ENCODE data around the gene NOTCH3. TPM values are rescaled to one million over a fixed set of nuclear protein-coding genes. Genes with fewer than 3 reads are reported as not detected.

The NOTCH3 gene
- total RNA-seq, 1 experiment from 2014 or later, result 21.5 TPM

DNA sequence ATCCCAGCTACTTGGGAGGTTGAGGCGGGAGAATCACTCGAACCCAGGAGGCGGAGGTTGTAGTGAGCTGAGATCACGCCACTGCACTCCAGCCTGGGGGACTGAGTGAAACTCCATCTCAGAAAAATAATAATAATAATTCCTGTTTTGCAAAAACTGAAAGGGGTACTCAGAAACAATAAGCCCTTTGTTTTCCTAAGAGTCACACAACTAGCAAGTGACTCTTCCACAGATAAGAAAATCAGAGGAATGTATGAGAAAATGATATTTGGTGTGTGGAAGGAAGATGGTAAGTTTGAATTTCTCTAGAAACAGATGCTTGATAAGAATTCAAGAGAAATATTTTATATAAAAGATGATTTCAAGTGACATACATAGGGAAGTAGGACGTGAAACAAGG is 58.5 kb downstream of the NOTCH3 start:
- H3K9ac ChIP-seq (ENCODE audit: low read length), result no peak overlapping the region
- no peaks in the 10 kb centered on the region for H3K36me3 ChIP-seq (ENCODE audit: low read depth, low read length)
- no peak overlapping the region for H3K4me3 ChIP-seq (ENCODE audit: low read length)
- H4K20me1 ChIP-seq (ENCODE audit: low read length), result no peaks in the 10 kb centered on the region
- 0 out of 2 replicates have a peak, but pooled peaks cover 6% of the 10 kb centered on the region for H3K9me3 ChIP-seq (ENCODE audit: low read length)
- no peak overlapping the region for H3K27ac ChIP-seq (ENCODE audit: low read length)
- no TSS peak for BruUV-seq (replicated peaks)
- ATAC-seq, result no peak
- no peak overlapping the region for H2AFZ ChIP-seq (ENCODE audit: low read length)
- TF ChIP-seq EZH2phosphoT487 (IDR thresholded peaks at IDR 0.05; ENCODE audit: borderline replicate concordance, low read length) (no peak), EZH2 (IDR thresholded peaks at IDR 0.05; ENCODE audit: low read length, unreplicated experiment) (no peak)
- TF ChIP-seq, protein P1, sequence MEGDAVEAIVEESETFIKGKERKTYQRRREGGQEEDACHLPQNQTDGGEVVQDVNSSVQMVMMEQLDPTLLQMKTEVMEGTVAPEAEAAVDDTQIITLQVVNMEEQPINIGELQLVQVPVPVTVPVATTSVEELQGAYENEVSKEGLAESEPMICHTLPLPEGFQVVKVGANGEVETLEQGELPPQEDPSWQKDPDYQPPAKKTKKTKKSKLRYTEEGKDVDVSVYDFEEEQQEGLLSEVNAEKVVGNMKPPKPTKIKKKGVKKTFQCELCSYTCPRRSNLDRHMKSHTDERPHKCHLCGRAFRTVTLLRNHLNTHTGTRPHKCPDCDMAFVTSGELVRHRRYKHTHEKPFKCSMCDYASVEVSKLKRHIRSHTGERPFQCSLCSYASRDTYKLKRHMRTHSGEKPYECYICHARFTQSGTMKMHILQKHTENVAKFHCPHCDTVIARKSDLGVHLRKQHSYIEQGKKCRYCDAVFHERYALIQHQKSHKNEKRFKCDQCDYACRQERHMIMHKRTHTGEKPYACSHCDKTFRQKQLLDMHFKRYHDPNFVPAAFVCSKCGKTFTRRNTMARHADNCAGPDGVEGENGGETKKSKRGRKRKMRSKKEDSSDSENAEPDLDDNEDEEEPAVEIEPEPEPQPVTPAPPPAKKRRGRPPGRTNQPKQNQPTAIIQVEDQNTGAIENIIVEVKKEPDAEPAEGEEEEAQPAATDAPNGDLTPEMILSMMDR (conservative IDR thresholded peaks at IDR 0.05; ENCODE audit: low read depth, low read length), result no peak
- no peaks in the 10 kb centered on the region for H3K27me3 ChIP-seq (ENCODE audit: low read length)
- POLR2A ChIA-PET (ENCODE audit: unreplicated experiment), result no interaction called here
- DNase-seq, result no peak
- CTCF ChIA-PET, result no interaction called here
- no peaks in the 10 kb centered on the region for H3K79me2 ChIP-seq (ENCODE audit: low read length)
- H3K4me1 ChIP-seq (ENCODE audit: insufficient read depth, low read length), result peaks cover 11% of the 10 kb centered on the region
- H3K4me2 ChIP-seq (ENCODE audit: low read length), result no peak overlapping the region
- intact Hi-C loops (cut with micrococcal nuclease), result no loop called here
- H3K9me2 ChIP-seq (replicated peaks; ENCODE audit: low read length), result no peaks in the 10 kb centered on the region
- H3F3A ChIP-seq (ENCODE audit: low read length, unreplicated experiment), result no peaks in the 10 kb centered on the region

DNA sequence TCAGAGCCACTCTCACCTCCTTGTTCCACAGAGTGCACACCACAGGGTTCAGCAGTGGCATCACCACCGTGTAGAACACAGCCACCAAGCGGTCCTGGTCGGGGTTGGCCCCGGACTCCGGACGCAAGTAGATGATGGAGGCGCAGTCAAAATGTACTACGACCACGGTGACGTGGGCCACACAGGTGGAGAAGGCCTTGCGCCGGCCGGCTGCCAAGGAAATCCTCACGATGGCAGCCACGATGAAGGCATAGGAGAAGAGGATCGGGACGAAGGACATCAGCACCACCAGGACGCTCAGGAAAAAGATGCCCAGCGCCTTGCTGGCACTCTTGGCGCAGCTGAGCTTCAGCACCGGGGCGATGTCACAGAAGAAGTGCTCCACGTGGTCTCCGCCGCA is 59.7 kb downstream of the NOTCH3 start:
- Histone ChIP-seq H3K27me3 (ENCODE audit: low read length) (no peaks in the 10 kb centered on the region), H3K4me2 (ENCODE audit: low read length) (no peak overlapping the region), H3K9me3 (ENCODE audit: low read length) (0 out of 2 replicates have a peak, but pooled peaks cover 6% of the 10 kb centered on the region), H3K79me2 (ENCODE audit: low read length) (no peaks in the 10 kb centered on the region), H3K4me3 (ENCODE audit: low read length) (no peak overlapping the region), H3K9ac (ENCODE audit: low read length) (no peak overlapping the region), H4K20me1 (ENCODE audit: low read length) (no peaks in the 10 kb centered on the region), H3K9me2 (replicated peaks; ENCODE audit: low read length) (no peaks in the 10 kb centered on the region), H3K36me3 (ENCODE audit: low read depth, low read length) (no peaks in the 10 kb centered on the region), H3K27ac (ENCODE audit: low read length) (no peak overlapping the region), H3K4me1 (ENCODE audit: insufficient read depth, low read length) (peaks cover 20% of the 10 kb centered on the region), H3F3A (ENCODE audit: low read length, unreplicated experiment) (no peaks in the 10 kb centered on the region), H2AFZ (ENCODE audit: low read length) (no peak overlapping the region)
- no TSS peak for BruUV-seq (replicated peaks)
- TF ChIP-seq EZH2 (IDR thresholded peaks at IDR 0.05; ENCODE audit: low read length, unreplicated experiment) (no peak), EZH2phosphoT487 (IDR thresholded peaks at IDR 0.05; ENCODE audit: borderline replicate concordance, low read length) (no peak)
- TF ChIP-seq, protein P1 (conservative IDR thresholded peaks at IDR 0.05; ENCODE audit: low read depth, low read length), result no peak
- DNase-seq, result no peak
- ATAC-seq, result no peak
- ChIA-PET CTCF (no interaction called here), POLR2A (ENCODE audit: unreplicated experiment) (no interaction called here)
- intact Hi-C loops (cut with micrococcal nuclease), result no loop called here

DNA sequence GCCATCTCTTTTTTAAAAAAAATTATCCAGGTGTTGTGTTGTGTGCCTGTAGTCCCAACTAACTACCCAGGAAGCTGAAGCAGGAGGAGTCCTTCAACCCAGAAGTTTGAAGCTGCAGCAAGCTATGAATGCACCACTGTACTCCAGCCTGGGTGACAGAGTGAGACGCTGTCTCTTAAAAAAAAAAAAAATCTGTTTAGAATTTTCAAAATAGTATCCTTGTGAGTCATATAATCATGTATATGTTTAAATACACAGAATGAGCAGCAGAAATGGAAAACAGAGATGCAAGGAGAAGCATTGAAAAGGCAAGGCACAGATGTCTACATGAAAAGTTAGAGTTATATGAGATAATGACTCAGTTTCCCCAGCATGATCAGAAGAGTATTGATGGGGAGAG is 62.4 kb downstream of the NOTCH3 start:
- no peaks in the 10 kb centered on the region for H3K79me2 ChIP-seq (ENCODE audit: low read length)
- H2AFZ ChIP-seq (ENCODE audit: low read length), result no peak overlapping the region
- ATAC-seq (peak; percentile 66), DNase-seq (peak; percentile 57)
- intact Hi-C loops (cut with micrococcal nuclease), result no loop called here
- no peaks in the 10 kb centered on the region for H4K20me1 ChIP-seq (ENCODE audit: low read length)
- no TSS peak for BruUV-seq (replicated peaks)
- H3K9me3 ChIP-seq (ENCODE audit: low read length), result no peaks in the 10 kb centered on the region
- H3F3A ChIP-seq (ENCODE audit: low read length, unreplicated experiment), result no peaks in the 10 kb centered on the region
- no peaks in the 10 kb centered on the region for H3K36me3 ChIP-seq (ENCODE audit: low read depth, low read length)
- POLR2A ChIA-PET (ENCODE audit: unreplicated experiment), result interaction anchor here (0.6 kb wide), 1 partner anchor 281 kb away, joined by 3 read pairs; no protein-coding TSS in a partner anchor
- no peak overlapping the region for H3K27ac ChIP-seq (ENCODE audit: low read length)
- H3K4me3 ChIP-seq (ENCODE audit: low read length), result no peak overlapping the region
- peaks cover 25% of the 10 kb centered on the region for H3K4me1 ChIP-seq (ENCODE audit: insufficient read depth, low read length)
- H3K4me2 ChIP-seq (ENCODE audit: low read length), result peak overlapping the region; percentile 20; the same call in 1 of the 2 replicates
- TF ChIP-seq EZH2 (IDR thresholded peaks at IDR 0.05; ENCODE audit: low read length, unreplicated experiment), result no peak
- TF ChIP-seq EZH2phosphoT487 (IDR thresholded peaks at IDR 0.05; ENCODE audit: borderline replicate concordance, low read length), result no peak
- TF ChIP-seq, protein P1 (conservative IDR thresholded peaks at IDR 0.05; ENCODE audit: low read depth, low read length), result no peak
- CTCF ChIA-PET, result interaction anchor here (0.6 kb wide), 1 partner anchor 45 kb away, joined by 3 read pairs; no protein-coding TSS in a partner anchor
- H3K9ac ChIP-seq (ENCODE audit: low read length), result no peak overlapping the region
- no peaks in the 10 kb centered on the region for H3K27me3 ChIP-seq (ENCODE audit: low read length)
- no peaks in the 10 kb centered on the region for H3K9me2 ChIP-seq (replicated peaks; ENCODE audit: low read length)

Measured in PC-3 (cell line).